NCI-H1417 (cell line): Measurements from ENCODE around the gene MACO1.
A peak's percentile ranks its signal among the peaks of the same experiment; 100 is the strongest.

ENCODE experiments used
- DNase-seq, 3 experiments: peaks; one replicate each; lab custom pipeline; 2025; lab: John Stamatoyannopoulos, UW

Gene MACO1

GRCh38 chr1:25543005-25543424 lies 112.3 kb downstream of the MACO1 start:
- no peak for DNase-seq

- DNase-seq = peak; percentile 47 to 57 (median 56)
Measured at GRCh38 chr1:25543425-25544242, 112.9 kb downstream of the MACO1 start, which contains the start of gene LDLRAP1. TSS of gene LDLRAP1 (plus strand) at chr1:25543606. CDS start at chr1:25543699, 93 bp downstream.

GRCh38 chr1:25544243-25544764 lies 113.6 kb downstream of the MACO1 start:
- peak in 2 of 3 experiments; percentile 37 to 66 for DNase-seq

GRCh38 chr1:25544819-25545218 lies 114.1 kb downstream of the MACO1 start:
- DNase-seq = peak in 1 of 3 experiments; percentile 43

- DNase-seq = no peak
Measured at GRCh38 chr1:25545767-25546166, 115.1 kb downstream of the MACO1 start.

- DNase-seq = no peak
Measured at GRCh38 chr1:25546193-25546592, 115.5 kb downstream of the MACO1 start.

GRCh38 chr1:25548601-25549000 lies 117.9 kb downstream of the MACO1 start:
- no peak for DNase-seq

- peak; percentile 70 to 79 (median 73) for DNase-seq
Measured at GRCh38 chr1:25549273-25550154, 118.8 kb downstream of the MACO1 start.
